Left ventricle myocardium inferior (tissue), 1 donor: ENCODE measurements around the gene ADCY4. TPM values are rescaled to one million over a fixed set of nuclear protein-coding genes. Genes with fewer than 3 reads are reported as not detected.
A peak's percentile ranks its signal among the peaks of the same experiment; 100 is the strongest.

Experiments used
- DNase-seq: peaks from one replicate; pipeline ENCODE4 v3.0.0-alpha.2; 2020
- H3K27ac ChIP-seq: fragments of 200-600 bp; replicated peaks from 2 replicates; pipeline ENCODE4 v1.8.0; 2021
- H3K27me3 ChIP-seq: fragments of 200-600 bp; 2 replicates; pipeline ENCODE4 v1.8.0; 2021; ENCODE audit warnings: low read depth
- H3K36me3 ChIP-seq: fragments of 200-600 bp; 2 replicates; pipeline ENCODE4 v1.8.0; 2021
- H3K4me1 ChIP-seq: fragments of 200-600 bp; 2 replicates; pipeline ENCODE4 v1.8.0; 2021
- H3K4me3 ChIP-seq: fragments of 200-600 bp; 2 replicates; pipeline ENCODE4 v1.8.0; 2021; ENCODE audit warnings: mild to moderate bottlenecking, moderate library complexity
- H3K9me3 ChIP-seq: fragments of 200-600 bp; replicated peaks from 2 replicates; pipeline ENCODE4 v1.8.0; 2021
- intact Hi-C: fragments of 100-400 bp; cut with micrococcal nuclease; formaldehyde crosslinking; loops from one replicate; pipeline ENCODE4 v1.11.0; 2022
- total RNA-seq: library from RNA; stranded (reverse); fragmentation: NEBNext Ultra II Directional; extraction: Animal tissue kit (Norgen Biotek cat#: 25700); gene quantifications from one replicate; pipeline ENCODE4 v1.2.1, GENCODE V29; 2021
- TF ChIP-seq, protein P1 (sequence below): fragments of 200-600 bp; IDR thresholded peaks from 2 replicates; pipeline ENCODE4 v1.8.0; 2021; ENCODE audit warnings: antibody characterized with exemption, mild to moderate bottlenecking, borderline replicate concordance
- donor health status: DM: no; HTN: yes; CAD: no; lungs with severe emphysema.

Gene ADCY4
- total RNA-seq, 1 donor from 2014 or later: 26.6 TPM

DNA sequence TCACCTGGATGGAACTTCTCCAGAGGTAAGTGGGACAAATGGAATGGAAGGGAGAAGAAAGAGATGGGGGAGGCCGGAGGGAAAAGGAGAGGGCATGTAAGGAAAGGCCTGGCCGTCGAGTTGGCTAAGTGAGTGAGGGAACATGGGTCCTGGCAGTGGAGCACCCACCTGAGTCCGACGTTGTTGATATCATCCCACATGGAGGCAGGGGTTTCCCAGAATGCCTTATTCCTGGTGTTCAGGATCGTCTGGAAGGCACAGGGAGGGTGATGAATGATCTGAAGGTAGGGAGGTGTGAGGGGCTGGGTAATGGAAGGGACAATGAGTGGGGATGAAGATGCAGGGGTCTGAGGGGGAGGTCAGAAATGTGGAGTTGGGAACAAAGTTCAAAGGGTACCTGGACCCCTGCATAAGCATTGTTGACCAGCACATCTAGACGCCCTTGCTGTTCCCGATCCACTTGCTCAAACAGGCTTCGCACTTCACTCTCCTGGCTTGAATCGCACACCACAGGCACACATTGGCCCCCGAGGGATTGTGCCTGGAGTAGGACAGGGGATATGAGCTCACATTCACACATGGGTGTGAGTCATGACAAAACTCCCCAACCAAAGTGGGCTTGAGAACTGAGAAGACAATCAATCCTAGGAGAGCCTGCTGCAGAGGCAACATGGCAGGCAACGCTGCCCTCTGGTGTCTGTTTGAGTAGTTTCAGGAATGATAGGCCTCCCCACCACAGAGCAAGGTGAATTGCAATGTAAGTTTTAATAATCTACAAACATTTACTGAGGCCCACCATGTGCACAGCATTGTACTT is 38.3 kb downstream of the ADCY4 start:
- H3K36me3 ChIP-seq: peaks cover 37% of the 10 kb centered on the region
- H3K27ac ChIP-seq: no peak overlapping the region
- intact Hi-C loops: no loop called here

DNA sequence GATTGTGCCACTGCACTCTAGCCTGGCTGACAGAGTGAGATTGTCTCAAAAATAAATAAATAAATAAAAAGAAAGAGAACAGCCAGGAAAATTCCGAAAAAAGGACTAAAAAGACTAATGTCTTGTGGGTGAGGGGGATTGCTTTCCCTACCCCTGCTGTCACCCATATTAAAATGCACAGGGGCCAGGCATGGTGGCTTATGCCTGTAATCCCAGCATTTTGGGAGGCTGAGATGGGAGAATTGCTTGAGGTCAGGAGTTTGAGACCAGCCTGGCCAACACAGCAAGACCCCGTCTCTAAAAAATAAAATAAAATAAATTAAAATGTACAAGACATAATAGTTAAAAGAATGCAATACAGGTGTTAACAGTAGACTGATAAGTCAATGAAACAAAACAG is 41.3 kb downstream of the ADCY4 start:
- Histone ChIP-seq H3K9me3 (no peaks in the 10 kb centered on the region), H3K4me1 (peaks cover 18% of the 10 kb centered on the region), H3K4me3 (no peak overlapping the region), H3K27ac (no peak overlapping the region), H3K27me3 (no peaks in the 10 kb centered on the region), H3K36me3 (peaks cover 56% of the 10 kb centered on the region)
- intact Hi-C loops: no loop called here
- DNase-seq: no peak
- TF ChIP-seq, protein P1, sequence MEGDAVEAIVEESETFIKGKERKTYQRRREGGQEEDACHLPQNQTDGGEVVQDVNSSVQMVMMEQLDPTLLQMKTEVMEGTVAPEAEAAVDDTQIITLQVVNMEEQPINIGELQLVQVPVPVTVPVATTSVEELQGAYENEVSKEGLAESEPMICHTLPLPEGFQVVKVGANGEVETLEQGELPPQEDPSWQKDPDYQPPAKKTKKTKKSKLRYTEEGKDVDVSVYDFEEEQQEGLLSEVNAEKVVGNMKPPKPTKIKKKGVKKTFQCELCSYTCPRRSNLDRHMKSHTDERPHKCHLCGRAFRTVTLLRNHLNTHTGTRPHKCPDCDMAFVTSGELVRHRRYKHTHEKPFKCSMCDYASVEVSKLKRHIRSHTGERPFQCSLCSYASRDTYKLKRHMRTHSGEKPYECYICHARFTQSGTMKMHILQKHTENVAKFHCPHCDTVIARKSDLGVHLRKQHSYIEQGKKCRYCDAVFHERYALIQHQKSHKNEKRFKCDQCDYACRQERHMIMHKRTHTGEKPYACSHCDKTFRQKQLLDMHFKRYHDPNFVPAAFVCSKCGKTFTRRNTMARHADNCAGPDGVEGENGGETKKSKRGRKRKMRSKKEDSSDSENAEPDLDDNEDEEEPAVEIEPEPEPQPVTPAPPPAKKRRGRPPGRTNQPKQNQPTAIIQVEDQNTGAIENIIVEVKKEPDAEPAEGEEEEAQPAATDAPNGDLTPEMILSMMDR: no peak

More for the DNA sequence above, 38.3 kb downstream of the ADCY4 start:
- TF ChIP-seq, protein P1: peak; percentile 82
- no peaks in the 10 kb centered on the region for H3K9me3 ChIP-seq
- peaks cover 46% of the 10 kb centered on the region for H3K4me1 ChIP-seq
- peak; percentile 43 for DNase-seq
- no peak overlapping the region for H3K4me3 ChIP-seq
- no peaks in the 10 kb centered on the region for H3K27me3 ChIP-seq

DNA sequence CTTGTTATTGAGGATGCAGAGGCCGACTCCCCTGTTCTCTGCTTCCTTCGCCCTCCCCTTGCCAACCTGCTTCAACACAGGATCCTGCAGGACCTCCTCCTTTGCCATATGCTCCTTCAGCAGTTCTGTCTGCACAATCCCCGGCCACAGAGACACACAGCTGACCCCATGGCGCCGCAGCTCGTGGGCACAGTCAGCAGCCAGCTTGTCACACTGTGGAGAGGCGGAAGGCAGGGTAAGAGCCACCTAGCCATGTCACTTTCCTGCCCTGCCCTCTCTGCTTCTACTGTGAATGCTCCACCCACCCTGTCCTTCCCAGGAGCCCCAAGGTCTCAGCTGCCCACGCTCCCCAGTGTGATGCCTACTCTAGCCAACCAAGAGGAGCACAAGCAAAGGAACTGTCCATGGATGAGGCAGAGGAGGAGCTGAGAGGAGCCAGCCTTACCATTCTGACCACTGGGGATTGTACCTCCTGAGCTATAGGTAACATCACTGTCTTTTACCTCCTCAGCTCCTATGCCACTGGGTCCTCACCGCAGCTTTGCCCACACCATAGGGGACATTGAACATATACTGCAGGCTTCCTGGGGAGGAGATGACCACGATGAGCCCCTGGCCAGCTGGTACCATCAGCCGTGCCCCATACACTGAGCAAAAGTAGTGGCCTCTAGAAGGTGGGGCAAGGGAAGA is 42.6 kb downstream of the ADCY4 start:
- intact Hi-C loops: no loop called here

DNA sequence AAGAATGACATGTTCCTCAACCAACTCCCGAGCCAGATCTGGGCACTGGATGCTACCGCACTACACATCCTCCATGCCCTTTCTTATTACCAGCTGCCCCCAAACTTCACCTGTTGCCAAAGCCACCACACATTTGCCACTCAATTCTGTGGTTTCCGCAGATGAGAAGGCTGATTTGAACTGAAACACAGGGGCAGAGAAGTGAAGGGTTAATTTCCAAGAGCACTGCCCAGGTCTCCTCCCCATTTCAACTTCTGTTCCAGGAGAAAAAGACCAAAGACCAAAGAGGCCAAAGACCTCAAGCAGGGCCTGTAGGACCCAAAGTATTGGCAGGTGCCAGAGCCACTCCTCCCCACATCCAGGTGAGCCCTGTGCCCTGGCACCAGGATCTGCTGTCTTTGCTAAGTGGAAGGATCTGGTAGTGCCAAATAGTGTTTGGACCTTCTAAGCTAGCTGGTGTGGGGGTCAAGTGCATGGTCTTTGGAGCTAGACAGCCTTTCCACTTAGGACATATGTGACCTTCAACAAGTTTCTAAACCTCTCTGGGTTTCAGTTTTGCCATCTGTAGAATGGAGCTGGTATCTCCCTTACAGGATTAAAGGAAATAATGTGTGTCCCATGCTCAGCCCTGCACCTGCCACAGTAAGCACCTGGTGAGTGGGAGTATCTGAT is 43.3 kb downstream of the ADCY4 start:
- intact Hi-C loops: no loop called here
- Histone ChIP-seq H3K4me1 (peaks cover 2% of the 10 kb centered on the region), H3K27me3 (no peaks in the 10 kb centered on the region), H3K9me3 (no peaks in the 10 kb centered on the region), H3K27ac (no peak overlapping the region), H3K4me3 (no peak overlapping the region), H3K36me3 (peaks cover 56% of the 10 kb centered on the region)
- TF ChIP-seq, protein P1: no peak
- DNase-seq: no peak

More for the DNA sequence above, 42.6 kb downstream of the ADCY4 start:
- DNase-seq: no peak
- H3K9me3 ChIP-seq: no peaks in the 10 kb centered on the region
- H3K4me3 ChIP-seq: no peak overlapping the region
- H3K27me3 ChIP-seq: no peaks in the 10 kb centered on the region
- H3K4me1 ChIP-seq: peaks cover 9% of the 10 kb centered on the region
- peaks cover 56% of the 10 kb centered on the region for H3K36me3 ChIP-seq
- no peak overlapping the region for H3K27ac ChIP-seq
- TF ChIP-seq, protein P1: no peak

DNA sequence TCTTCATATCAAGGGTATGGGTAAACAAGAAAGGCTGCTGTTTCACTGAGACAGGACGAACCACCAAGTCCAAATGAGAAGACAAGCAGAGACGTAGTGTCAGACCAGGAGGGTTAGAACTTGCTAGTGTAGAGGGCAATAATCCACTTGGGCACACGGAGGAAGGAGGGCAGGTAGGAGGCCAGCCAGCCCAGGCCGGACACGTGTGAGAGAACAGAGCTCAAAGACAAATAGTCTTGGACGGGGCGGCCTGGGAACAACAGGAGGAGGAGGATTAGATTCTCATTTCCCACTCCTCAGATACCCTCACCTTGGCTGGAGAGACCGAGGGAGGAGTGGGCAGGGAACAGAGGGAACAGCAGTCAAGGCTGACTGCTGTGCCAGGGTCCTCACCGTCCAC is 44.1 kb downstream of the ADCY4 start:
- TF ChIP-seq, protein P1: no peak

More for the DNA sequence above, 44.1 kb downstream of the ADCY4 start:
- H3K4me3 ChIP-seq: no peak overlapping the region
- peaks cover 49% of the 10 kb centered on the region for H3K36me3 ChIP-seq
- H3K27ac ChIP-seq: no peak overlapping the region
- no peaks in the 10 kb centered on the region for H3K9me3 ChIP-seq
- no peaks in the 10 kb centered on the region for H3K4me1 ChIP-seq
- intact Hi-C loops: no loop called here
- H3K27me3 ChIP-seq: no peaks in the 10 kb centered on the region
- no peak for DNase-seq
